AG04450 (cell line): ENCODE results near the gene CYB5B. TPM values are rescaled to one million over a fixed set of nuclear protein-coding genes. Genes with fewer than 3 reads are reported as not detected.

Experiments
- CTCF ChIA-PET: fragments of 300-600, 350-600 bp; formaldehyde crosslinking; extraction: SDS; loops from one replicate; lab custom pipeline; 2022; ENCODE audit warnings: antibody characterized with exemption, inconsistent platforms; lab: Charles Lee
- POLR2A ChIA-PET: fragments of 350-600 bp; formaldehyde crosslinking; extraction: SDS; loops from one replicate; lab custom pipeline; 2021; ENCODE audit warnings: antibody characterized with exemption, inconsistent platforms; lab: Yijun Ruan, JAX
- DNase-seq: peaks from one replicate; pipeline ENCODE4 v3.0.0-alpha.2; 2011; ENCODE audit warnings: low read depth, low spot score
- H3K27ac ChIP-seq: one replicate; pipeline ENCODE4 v1.5.1; 2012; ENCODE audit warnings: low read depth, low read length, control low read depth
- H3K27me3 ChIP-seq: one replicate; pipeline ENCODE4 v1.6.0; 2012; ENCODE audit warnings: low read length; ENCODE audit not compliant: control insufficient read depth, insufficient read depth
- H3K4me3 ChIP-seq: 2 replicates; pipeline ENCODE4 v1.5.1; 2011; ENCODE audit warnings: mild to moderate bottlenecking, low read depth, low read length, control low read depth
- H3K9me3 ChIP-seq: 2 replicates; pipeline ENCODE4 v1.5.1; 2012; ENCODE audit warnings: low read length; ENCODE audit not compliant: control insufficient read depth, insufficient read depth
- CTCF ChIP-seq: IDR thresholded peaks from 2 replicates; pipeline ENCODE4 v1.5.1; 2011; ENCODE audit warnings: low read depth, low read length, control low read depth, inconsistent platforms
- polyA plus RNA-seq: library from polyadenylated mRNA; depleted of rRNA; stranded (reverse); fragments of >200 nt; gene quantifications from 2 replicates; pipeline ENCODE4 v1.2.3, GENCODE V29; 2011

CYB5B gene
- polyA plus RNA-seq, 1 experiment = 148 TPM

- H3K27me3 ChIP-seq = no peaks in the 10 kb centered on the region
- H3K9me3 ChIP-seq = no peaks in the 10 kb centered on the region
- POLR2A ChIA-PET = interaction anchor here (0.6 kb wide), 1 partner anchor 182 kb away, joined by 3 read pairs; no protein-coding TSS in a partner anchor
- CTCF ChIA-PET = no interaction called here
- TF ChIP-seq CTCF = no peak
- H3K27ac ChIP-seq = no peak overlapping the region
- H3K4me3 ChIP-seq = no peak overlapping the region
- DNase-seq = no peak
Observed at GRCh38 chr16:69465881-69466280, 41.5 kb downstream of the CYB5B start.

- no peak overlapping the region for H3K4me3 ChIP-seq
- POLR2A ChIA-PET = no interaction called here
- TF ChIP-seq CTCF = no peak
Observed at GRCh38 chr16:69466547-69466946, 42.1 kb downstream of the CYB5B start.

GRCh38 chr16:69467080-69467479 is 42.7 kb downstream of the CYB5B start:
- Histone ChIP-seq H3K4me3 (no peak overlapping the region), H3K27ac (no peak overlapping the region), H3K9me3 (no peaks in the 10 kb centered on the region), H3K27me3 (no peaks in the 10 kb centered on the region)
- TF ChIP-seq CTCF = no peak
- no peak for DNase-seq
- POLR2A ChIA-PET = no interaction called here
- CTCF ChIA-PET = no interaction called here

More at GRCh38 chr16:69466547-69466946, 42.1 kb downstream of the CYB5B start:
- no peaks in the 10 kb centered on the region for H3K9me3 ChIP-seq
- CTCF ChIA-PET = no interaction called here
- H3K27ac ChIP-seq = no peak overlapping the region
- no peak for DNase-seq
- H3K27me3 ChIP-seq = no peaks in the 10 kb centered on the region

GRCh38 chr16:69467531-69468204 is 43.2 kb downstream of the CYB5B start:
- CTCF ChIA-PET = no interaction called here
- Histone ChIP-seq H3K9me3 (no peaks in the 10 kb centered on the region), H3K27me3 (no peaks in the 10 kb centered on the region), H3K27ac (no peak overlapping the region), H3K4me3 (no peak overlapping the region)
- no peak for DNase-seq
- TF ChIP-seq CTCF = no peak
- POLR2A ChIA-PET = interaction anchor here (0.6 kb wide), 1 partner anchor 234 kb away, joined by 4 read pairs; no protein-coding TSS in a partner anchor

GRCh38 chr16:69469807-69470561 is 45.6 kb downstream of the CYB5B start:
- no peak for DNase-seq
- Histone ChIP-seq H3K4me3 (no peak overlapping the region), H3K27ac (no peak overlapping the region), H3K27me3 (no peaks in the 10 kb centered on the region), H3K9me3 (no peaks in the 10 kb centered on the region)
- ChIA-PET CTCF (no interaction called here), POLR2A (no interaction called here)
- TF ChIP-seq CTCF = no peak
